Stimulated activated naive CD4-positive, alpha-beta T cell (primary cell): Measurements from ENCODE around the gene SIRT1.
"Not testable (repeated sequence)": the region's sequence is repeated elsewhere in the genome, so short reads cannot be mapped to it uniquely, and the experiment has no call there.

Experiments used
- DNase-seq, 6 experiments: peaks; one replicate each; lab custom pipeline; 2025; lab: John Stamatoyannopoulos, UW

The SIRT1 gene

DNA sequence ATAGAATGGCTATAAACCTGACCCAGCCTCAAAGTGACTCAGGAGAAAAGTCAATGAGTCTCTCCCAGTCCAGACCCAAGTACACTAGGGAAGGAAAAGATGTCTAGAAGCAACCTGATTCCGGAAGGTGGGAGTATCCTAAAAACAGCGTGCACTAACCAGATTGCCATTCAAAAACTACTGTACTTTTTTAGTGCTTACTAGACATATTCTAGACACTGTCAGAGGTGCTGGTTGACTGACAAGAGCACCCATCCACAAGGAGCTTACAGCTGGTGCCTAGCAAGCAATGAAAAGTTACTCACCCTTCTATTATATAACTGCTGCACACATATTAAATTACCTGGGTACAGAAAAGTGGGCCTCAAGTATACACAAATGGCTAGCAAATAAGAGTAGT lies 81.0 kb downstream of the SIRT1 start:
- DNase-seq = no peak

DNA sequence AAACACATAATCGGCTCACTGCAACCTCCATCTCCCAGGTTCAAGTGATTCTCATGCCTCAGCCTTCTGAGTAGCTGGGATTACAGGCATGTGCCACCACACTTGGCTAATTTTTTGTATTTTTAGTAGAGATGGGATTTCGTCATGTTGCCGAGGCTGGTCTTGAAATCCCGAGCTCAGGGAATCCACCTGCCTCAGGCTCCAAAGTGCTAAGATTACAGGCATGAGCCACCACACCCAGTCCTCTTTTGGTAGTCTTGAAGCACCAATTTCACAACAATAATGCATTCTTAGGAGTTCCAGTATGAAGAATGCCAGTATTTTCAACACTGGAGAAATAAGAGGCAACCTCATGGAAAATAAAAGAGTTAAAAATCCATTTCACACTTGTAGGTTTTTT lies 81.6 kb downstream of the SIRT1 start:
- DNase-seq = not testable (repeated sequence)
